Epithelial cell of umbilical artery (primary cell): ENCODE data around the gene SEC14L3. TPM values are rescaled to one million over a fixed set of nuclear protein-coding genes. Genes with fewer than 3 reads are reported as not detected.

Experiments used
- total RNA-seq: library from RNA; depleted of rRNA; stranded (reverse); fragments of >200 nt; gene quantifications from 2 replicates; pipeline ENCODE4 v1.2.3, GENCODE V29; 2014

Gene SEC14L3
- total RNA-seq, result not detected in 2 replicates

DNA sequence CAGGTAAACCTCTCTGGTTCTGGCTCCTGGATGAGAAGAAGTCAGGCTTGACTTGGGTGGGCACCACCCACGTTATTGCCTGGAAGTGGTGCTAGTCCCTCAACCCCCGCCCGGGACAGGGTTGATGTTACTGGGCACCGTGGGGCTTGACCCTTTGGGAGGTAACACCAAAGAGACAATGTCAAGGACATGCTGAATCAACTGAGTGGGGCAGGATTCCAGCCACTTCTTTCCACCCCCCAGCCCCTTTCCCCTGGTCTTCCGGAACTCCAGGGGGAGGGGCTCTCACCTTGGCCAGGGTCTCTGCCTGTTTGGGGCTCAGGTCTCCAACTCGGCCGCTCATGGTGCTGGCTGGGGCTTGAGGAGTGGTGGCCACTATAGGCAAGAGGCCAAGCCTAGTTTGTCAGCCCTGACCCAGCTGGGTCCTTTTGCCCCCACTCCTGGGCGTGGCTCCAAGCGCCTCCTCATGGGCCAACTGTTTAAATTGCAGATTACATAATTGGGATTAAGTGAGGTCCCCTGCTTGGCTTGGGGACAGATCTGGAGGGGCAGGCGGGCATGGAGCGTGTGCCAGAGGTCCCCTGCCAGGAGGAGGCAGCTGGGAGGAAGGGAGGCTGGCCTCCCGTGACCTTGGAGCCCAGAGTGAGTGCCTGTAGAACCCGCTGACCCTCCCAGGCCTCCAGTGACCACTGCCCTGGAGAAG is at the start of gene SEC14L3:
Gene SEC14L3, minus strand, starts transcription at position 402 of the 703 bp plus-strand sequence. Its CDS starts 59 bp downstream, at position 343.

GRCh38 chr22:30425616-30426387 is 46.0 kb downstream of the SEC14L3 start, which contains the start of gene MTFP1:
MTFP1 (plus strand) TSS chr22:30425768; CDS start chr22:30425880, 112 bp downstream.

Other genes starting within 250 kb of the SEC14L3 start
- gene LIF, start 225.3 kb downstream of the SEC14L3 start, total RNA-seq, result 0.32 and 1.2 TPM in 2 replicates
- gene OSM, start 205.2 kb downstream of the SEC14L3 start, total RNA-seq, result not detected in 2 replicates
- 4.5 and 9.1 TPM in 2 replicates for gene CASTOR1, start 182.5 kb downstream of the SEC14L3 start, total RNA-seq
- 3.9 and 7.8 TPM in 2 replicates for gene TBC1D10A, start 145.1 kb downstream of the SEC14L3 start, total RNA-seq
- 12.7 and 34.5 TPM in 2 replicates for gene SF3A1, start 115.1 kb downstream of the SEC14L3 start, total RNA-seq
- gene CCDC157, start 115.0 kb downstream of the SEC14L3 start, total RNA-seq, result 0.76 and 1.6 TPM in 2 replicates
- gene RNF215, start 84.6 kb downstream of the SEC14L3 start, total RNA-seq, result 18.8 and 19.5 TPM in 2 replicates
- 20.4 and 30.2 TPM in 2 replicates for gene SEC14L2, start 75.0 kb downstream of the SEC14L3 start, total RNA-seq
- 62.7 and 76.9 TPM in 2 replicates for gene MTFP1, start 46.2 kb downstream of the SEC14L3 start, total RNA-seq
- not detected in 2 replicates for gene SEC14L4, start 33.7 kb upstream of the SEC14L3 start, total RNA-seq
- gene SEC14L6, start 74.7 kb upstream of the SEC14L3 start, total RNA-seq, result under 0.01 TPM in 2 replicates
- gene GAL3ST1, start 102.6 kb upstream of the SEC14L3 start, total RNA-seq, result not detected in 2 replicates
- gene PES1, start 119.9 kb upstream of the SEC14L3 start, total RNA-seq, result 88.4 and 105 TPM in 2 replicates
- 14.3 and 26.6 TPM in 2 replicates for gene TCN2, start 135.2 kb upstream of the SEC14L3 start, total RNA-seq
- gene SLC35E4, start 163.8 kb upstream of the SEC14L3 start, total RNA-seq, result 34.1 and 46.8 TPM in 2 replicates
- 8.4 and 17.2 TPM in 2 replicates for gene DUSP18, start 195.9 kb upstream of the SEC14L3 start, total RNA-seq
- 5.5 and 12.8 TPM in 2 replicates for gene OSBP2, start 222.9 kb upstream of the SEC14L3 start, total RNA-seq